Measurements from ENCODE around the gene GOLGA8R.
"Not testable (repeated sequence)": the region's sequence is repeated elsewhere in the genome, so short reads cannot be mapped to it uniquely, and the experiment has no call there.

GRCh38 chr15:30392766-30393663, 21.0 kb downstream of the GOLGA8R start, which contains the start of gene CHRFAM7A:
- not testable (repeated sequence) for TF ChIP-seq EP300, POLR2AphosphoS5, CTCF, POLR2A (IDR thresholded peaks at IDR 0.05)
